ENCODE results near the gene EMP2. TPM values are rescaled to one million over a fixed set of nuclear protein-coding genes. Genes with fewer than 3 reads are reported as not detected.

The EMP2 gene
- total RNA-seq, 1 donor from 2014 or later: 0.09 TPM

- no peak for DNase-seq (ENCODE audit: low spot score)
- Mint-ChIP-seq H3K36me3 (ENCODE audit: low read depth) (no peaks in the 10 kb centered on the region), H3K4me1 (ENCODE audit: low read depth) (no peaks in the 10 kb centered on the region), H3K9me3 (no peaks in the 10 kb centered on the region), H3K27ac (no peak overlapping the region), H3K27me3 (ENCODE audit: low read depth) (peaks cover 40% of the 10 kb centered on the region), H3K4me3 (ENCODE audit: low read depth) (no peak overlapping the region)
- intact Hi-C loops (cut with micrococcal nuclease): no loop called here
These were observed 467 bp upstream of the EMP2 start for GRCh38 chr16:10580883-10581247.

GRCh38 chr16:10579575-10579964 is 828 bp downstream of the EMP2 start:
- Mint-ChIP-seq H3K4me3 (ENCODE audit: low read depth) (no peak overlapping the region), H3K27me3 (ENCODE audit: low read depth) (peaks cover 40% of the 10 kb centered on the region), H3K27ac (no peak overlapping the region), H3K36me3 (ENCODE audit: low read depth) (no peaks in the 10 kb centered on the region), H3K9me3 (no peaks in the 10 kb centered on the region), H3K4me1 (ENCODE audit: low read depth) (no peaks in the 10 kb centered on the region)
- intact Hi-C loops (cut with micrococcal nuclease): no loop called here
- DNase-seq (ENCODE audit: low spot score): no peak

- Mint-ChIP-seq H3K36me3 (ENCODE audit: low read depth) (no peaks in the 10 kb centered on the region), H3K4me3 (ENCODE audit: low read depth) (no peak overlapping the region), H3K4me1 (ENCODE audit: low read depth) (no peaks in the 10 kb centered on the region), H3K27me3 (ENCODE audit: low read depth) (peaks cover 39% of the 10 kb centered on the region), H3K9me3 (no peaks in the 10 kb centered on the region), H3K27ac (no peak overlapping the region)
- intact Hi-C loops (cut with micrococcal nuclease): no loop called here
- no peak for DNase-seq (ENCODE audit: low spot score)
These were observed 1.7 kb downstream of the EMP2 start for GRCh38 chr16:10578474-10579316.

GRCh38 chr16:10577305-10578202 is 2.8 kb downstream of the EMP2 start:
- Mint-ChIP-seq H3K4me1 (ENCODE audit: low read depth) (no peaks in the 10 kb centered on the region), H3K27ac (no peak overlapping the region), H3K4me3 (ENCODE audit: low read depth) (no peak overlapping the region), H3K9me3 (no peaks in the 10 kb centered on the region), H3K36me3 (ENCODE audit: low read depth) (no peaks in the 10 kb centered on the region), H3K27me3 (ENCODE audit: low read depth) (peaks cover 30% of the 10 kb centered on the region)
- intact Hi-C loops (cut with micrococcal nuclease): no loop called here
- no peak for DNase-seq (ENCODE audit: low spot score)

GRCh38 chr16:10576390-10577304 is 3.8 kb downstream of the EMP2 start:
- Mint-ChIP-seq H3K36me3 (ENCODE audit: low read depth) (no peaks in the 10 kb centered on the region), H3K4me3 (ENCODE audit: low read depth) (no peak overlapping the region), H3K4me1 (ENCODE audit: low read depth) (no peaks in the 10 kb centered on the region), H3K27ac (no peak overlapping the region), H3K27me3 (ENCODE audit: low read depth) (peaks cover 26% of the 10 kb centered on the region), H3K9me3 (no peaks in the 10 kb centered on the region)
- intact Hi-C loops (cut with micrococcal nuclease): no loop called here
- no peak for DNase-seq (ENCODE audit: low spot score)

GRCh38 chr16:10575506-10576130 is 4.8 kb downstream of the EMP2 start:
- H3K4me1 Mint-ChIP-seq (ENCODE audit: low read depth): no peaks in the 10 kb centered on the region
- no peak overlapping the region for H3K27ac Mint-ChIP-seq
- no peaks in the 10 kb centered on the region for H3K36me3 Mint-ChIP-seq (ENCODE audit: low read depth)
- H3K9me3 Mint-ChIP-seq: no peaks in the 10 kb centered on the region
- DNase-seq (ENCODE audit: low spot score): no peak
- H3K27me3 Mint-ChIP-seq (ENCODE audit: low read depth): peaks cover 18% of the 10 kb centered on the region
- intact Hi-C loops (cut with micrococcal nuclease): no loop called here
- no peak overlapping the region for H3K4me3 Mint-ChIP-seq (ENCODE audit: low read depth)

- Mint-ChIP-seq H3K4me3 (ENCODE audit: low read depth) (no peak overlapping the region), H3K27me3 (ENCODE audit: low read depth) (no peaks in the 10 kb centered on the region), H3K27ac (no peak overlapping the region), H3K9me3 (no peaks in the 10 kb centered on the region), H3K4me1 (ENCODE audit: low read depth) (no peaks in the 10 kb centered on the region), H3K36me3 (ENCODE audit: low read depth) (no peaks in the 10 kb centered on the region)
- DNase-seq (ENCODE audit: low spot score): no peak
- intact Hi-C loops (cut with micrococcal nuclease): no loop called here
These were observed 7.8 kb downstream of the EMP2 start for GRCh38 chr16:10572611-10573010.

- Mint-ChIP-seq H3K27me3 (ENCODE audit: low read depth) (no peaks in the 10 kb centered on the region), H3K27ac (no peak overlapping the region), H3K4me3 (ENCODE audit: low read depth) (no peak overlapping the region), H3K9me3 (no peaks in the 10 kb centered on the region), H3K36me3 (ENCODE audit: low read depth) (no peaks in the 10 kb centered on the region), H3K4me1 (ENCODE audit: low read depth) (no peaks in the 10 kb centered on the region)
- DNase-seq (ENCODE audit: low spot score): no peak
- intact Hi-C loops (cut with micrococcal nuclease): no loop called here
These were observed 9.0 kb downstream of the EMP2 start for GRCh38 chr16:10571354-10571753.

GRCh38 chr16:10569621-10570020 is 10.8 kb downstream of the EMP2 start:
- intact Hi-C loops (cut with micrococcal nuclease): no loop called here
- H3K27ac Mint-ChIP-seq: no peak overlapping the region
- H3K36me3 Mint-ChIP-seq (ENCODE audit: low read depth): no peaks in the 10 kb centered on the region
- DNase-seq (ENCODE audit: low spot score): no peak
- no peak overlapping the region for H3K4me3 Mint-ChIP-seq (ENCODE audit: low read depth)
- no peaks in the 10 kb centered on the region for H3K9me3 Mint-ChIP-seq
- H3K4me1 Mint-ChIP-seq (ENCODE audit: low read depth): no peaks in the 10 kb centered on the region
- H3K27me3 Mint-ChIP-seq (ENCODE audit: low read depth): no peaks in the 10 kb centered on the region

GRCh38 chr16:10566613-10567012 is 13.8 kb downstream of the EMP2 start:
- Mint-ChIP-seq H3K27ac (no peak overlapping the region), H3K36me3 (ENCODE audit: low read depth) (no peaks in the 10 kb centered on the region), H3K4me1 (ENCODE audit: low read depth) (no peaks in the 10 kb centered on the region), H3K4me3 (ENCODE audit: low read depth) (no peak overlapping the region), H3K9me3 (peaks cover 5% of the 10 kb centered on the region), H3K27me3 (ENCODE audit: low read depth) (no peaks in the 10 kb centered on the region)
- intact Hi-C loops (cut with micrococcal nuclease): no loop called here
- DNase-seq (ENCODE audit: low spot score): no peak

- intact Hi-C loops (cut with micrococcal nuclease): no loop called here
- H3K36me3 Mint-ChIP-seq (ENCODE audit: low read depth): no peaks in the 10 kb centered on the region
- H3K27ac Mint-ChIP-seq: no peak overlapping the region
- H3K4me1 Mint-ChIP-seq (ENCODE audit: low read depth): no peaks in the 10 kb centered on the region
- H3K9me3 Mint-ChIP-seq: peaks cover 5% of the 10 kb centered on the region
- H3K4me3 Mint-ChIP-seq (ENCODE audit: low read depth): no peak overlapping the region
- H3K27me3 Mint-ChIP-seq (ENCODE audit: low read depth): peaks cover 1% of the 10 kb centered on the region
- DNase-seq (ENCODE audit: low spot score): no peak
These were observed 15.2 kb downstream of the EMP2 start for GRCh38 chr16:10565167-10565566.

GRCh38 chr16:10564591-10564990 is 15.8 kb downstream of the EMP2 start:
- H3K9me3 Mint-ChIP-seq: peaks cover 5% of the 10 kb centered on the region

More at GRCh38 chr16:10564591-10564990, 15.8 kb downstream of the EMP2 start:
- no peak for DNase-seq (ENCODE audit: low spot score)
- Mint-ChIP-seq H3K27ac (no peak overlapping the region), H3K27me3 (ENCODE audit: low read depth) (peaks cover 1% of the 10 kb centered on the region), H3K4me3 (ENCODE audit: low read depth) (no peak overlapping the region), H3K36me3 (ENCODE audit: low read depth) (no peaks in the 10 kb centered on the region), H3K4me1 (ENCODE audit: low read depth) (no peaks in the 10 kb centered on the region)
- intact Hi-C loops (cut with micrococcal nuclease): no loop called here

Data from activated T-helper 2 cell treated with anti-CD3 and anti-CD28 coated beads, Interferon-gamma antibody, Interleukin-2, Interleukin-4, amounts not matched to agents 10 μg/mL and 5 μg/mL and 100 μg/mL, durations not matched to agents 14 hours and 24 hours and 36 hours (primary cell).